ENCODE measurements around the gene ZNF334. TPM values are rescaled to one million over a fixed set of nuclear protein-coding genes. Genes with fewer than 3 reads are reported as not detected.

ZNF334 gene
- total RNA-seq, 2 donors from 2014 or later, result 1.3 to 1.6 TPM

GRCh38 chr20:46456255-46457028 is 56.9 kb downstream of the ZNF334 start:
- no peak for DNase-seq
- Histone ChIP-seq H3K27ac (no peak overlapping the region), H3K4me1 (no peaks in the 10 kb centered on the region), H3K36me3 (no peaks in the 10 kb centered on the region), H3K9ac (ENCODE audit: low read depth in 2 of 2, low read length in 2 of 2) (no peak overlapping the region), H3K4me3 (no peak overlapping the region), H3K9me3 (no peaks in the 10 kb centered on the region), H3K27me3 (peaks cover 3% of the 10 kb centered on the region)
- intact Hi-C loops (cut with DNase I), result no loop called here
- TF ChIP-seq CTCF (IDR thresholded peaks at IDR 0.05), result no peak

- no peaks in the 10 kb centered on the region for H3K4me1 ChIP-seq
- intact Hi-C loops (cut with DNase I), result no loop called here
- no peak for DNase-seq
- no peaks in the 10 kb centered on the region for H3K9me3 ChIP-seq
- no peak overlapping the region for H3K9ac ChIP-seq (ENCODE audit: low read depth in 2 of 2, low read length in 2 of 2)
- no peaks in the 10 kb centered on the region for H3K36me3 ChIP-seq
- H3K27me3 ChIP-seq, result peaks cover 3% of the 10 kb centered on the region
- H3K27ac ChIP-seq, result no peak overlapping the region
- no peak for TF ChIP-seq CTCF (IDR thresholded peaks at IDR 0.05)
- no peak overlapping the region for H3K4me3 ChIP-seq
These were observed 57.6 kb downstream of the ZNF334 start for GRCh38 chr20:46455729-46456128.

Other genes with a start within 250 kb of the ZNF334 start
- under 1 TPM; 0.12 to 0.13 TPM for gene CDH22, start 205.1 kb downstream of the ZNF334 start, total RNA-seq
- gene ELMO2, start 106.9 kb downstream of the ZNF334 start, total RNA-seq, result 10 to 100 TPM; 20.0 to 24.7 TPM
- not detected for gene OCSTAMP, start 37.1 kb upstream of the ZNF334 start, total RNA-seq
- gene SLC13A3, start 137.9 kb upstream of the ZNF334 start, total RNA-seq, result under 1 TPM; 0.08 to 0.25 TPM
- 10 to 100 TPM in 1 of 2 donors, 1 to 10 TPM in 1; 9.2 to 11.1 TPM for gene TP53RK, start 175.9 kb upstream of the ZNF334 start, total RNA-seq
- 10 to 100 TPM; 28.3 to 43.6 TPM for gene SLC2A10, start 196.1 kb upstream of the ZNF334 start, total RNA-seq